Daoy (cell line): ENCODE data around the gene HS1BP3. TPM values are rescaled to one million over a fixed set of nuclear protein-coding genes. Genes with fewer than 3 reads are reported as not detected.
A peak's percentile ranks its signal among the peaks of the same experiment; 100 is the strongest.

Experiments
- DNase-seq: peaks from one replicate; pipeline ENCODE4 v3.0.0-alpha.2; 2015; ENCODE audit warnings: low read depth
- total RNA-seq: library from RNA; depleted of rRNA; stranded (reverse); fragments of >200 nt; shearing (Covaris generic); gene quantifications from 2 replicates; pipeline ENCODE4 v1.2.3, GENCODE V29; 2014

HS1BP3 gene
- total RNA-seq, 1 experiment from 2014 or later = 6.9 TPM

GRCh38 chr2:20599861-20600461 is 50.9 kb downstream of the HS1BP3 start:
- DNase-seq = no peak

GRCh38 chr2:20599001-20599600 is 51.8 kb downstream of the HS1BP3 start:
- no peak for DNase-seq

- DNase-seq = no peak
These were observed 53.1 kb downstream of the HS1BP3 start for GRCh38 chr2:20597860-20598183.

DNA sequence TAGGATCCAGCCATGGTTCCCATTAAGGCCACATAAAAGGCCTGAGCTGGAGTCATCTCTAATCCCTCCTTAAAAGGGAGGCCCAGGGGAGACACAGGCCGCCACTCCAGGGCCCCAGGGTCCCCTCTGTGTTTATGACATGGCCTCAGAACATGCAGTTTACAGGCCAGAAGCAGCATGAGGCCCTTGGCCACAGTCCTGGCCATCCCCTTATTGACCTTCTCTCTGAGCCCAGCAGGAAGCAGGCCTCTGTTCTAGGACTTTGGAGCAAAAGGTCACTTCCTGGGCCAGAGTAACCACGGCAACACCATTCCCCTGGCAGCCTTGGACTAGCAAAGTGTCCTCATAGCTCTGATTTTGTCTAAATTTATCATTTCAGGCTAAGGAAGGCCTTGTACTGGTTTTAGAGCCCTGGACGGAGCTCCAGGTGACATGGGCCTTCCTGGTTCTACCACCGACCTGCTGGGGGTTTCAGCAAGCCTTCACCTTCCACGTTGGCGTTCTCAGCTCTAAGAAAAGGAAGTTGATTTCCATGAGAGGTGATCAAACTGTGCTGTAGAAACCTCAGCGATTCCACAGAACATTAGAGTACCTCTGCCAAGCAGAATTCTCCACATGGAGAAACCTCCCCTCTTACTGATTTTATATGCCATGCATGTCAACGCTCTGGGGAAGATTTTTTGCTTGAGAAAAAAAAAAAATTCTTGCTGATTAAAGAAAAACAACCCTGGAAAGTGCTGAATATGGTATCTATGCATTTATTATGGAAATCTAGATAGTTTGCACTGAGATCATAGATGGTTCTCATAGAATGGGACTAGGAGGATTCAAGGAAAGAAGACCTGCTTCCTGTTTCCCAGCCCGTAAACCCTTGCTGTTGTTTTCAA is 53.7 kb downstream of the HS1BP3 start:
- DNase-seq = no peak

DNA sequence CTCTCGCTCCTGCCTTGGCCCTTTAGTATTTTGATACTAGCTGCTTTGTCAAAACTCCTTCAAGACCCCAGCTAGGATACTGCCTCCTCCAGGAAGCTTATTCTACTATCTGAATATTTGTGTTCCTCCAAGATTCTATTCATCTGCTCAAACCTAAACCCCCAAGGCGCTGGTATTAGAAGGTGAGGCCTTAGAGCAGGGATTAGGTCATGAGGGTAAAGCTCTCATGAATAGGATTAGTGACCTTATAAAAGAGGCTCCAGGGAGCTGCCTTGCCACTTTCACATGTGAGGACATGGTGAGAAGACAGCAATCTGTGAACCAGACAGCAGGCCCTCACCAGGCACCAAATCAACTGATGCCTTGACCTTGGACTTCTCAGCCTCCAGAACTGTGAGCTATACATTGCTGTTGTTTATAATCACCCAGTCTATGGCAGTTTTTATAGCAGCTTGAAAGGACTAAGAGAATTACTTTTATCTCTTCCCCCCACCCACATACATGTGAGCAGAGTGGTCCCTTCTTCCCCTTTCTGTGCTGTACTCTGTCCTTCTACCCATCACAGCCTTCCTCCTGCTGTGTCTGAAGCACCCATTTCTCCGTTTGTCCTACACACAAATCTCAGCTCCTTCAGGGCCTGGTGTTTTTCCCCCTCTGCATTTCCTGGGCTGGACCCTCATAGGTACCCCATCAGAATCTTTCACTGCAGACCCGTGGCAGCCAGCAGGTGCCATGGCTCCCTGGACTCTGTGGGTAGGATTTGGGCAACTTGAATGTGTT is 54.5 kb downstream of the HS1BP3 start:
- DNase-seq = peak; percentile 6

DNA sequence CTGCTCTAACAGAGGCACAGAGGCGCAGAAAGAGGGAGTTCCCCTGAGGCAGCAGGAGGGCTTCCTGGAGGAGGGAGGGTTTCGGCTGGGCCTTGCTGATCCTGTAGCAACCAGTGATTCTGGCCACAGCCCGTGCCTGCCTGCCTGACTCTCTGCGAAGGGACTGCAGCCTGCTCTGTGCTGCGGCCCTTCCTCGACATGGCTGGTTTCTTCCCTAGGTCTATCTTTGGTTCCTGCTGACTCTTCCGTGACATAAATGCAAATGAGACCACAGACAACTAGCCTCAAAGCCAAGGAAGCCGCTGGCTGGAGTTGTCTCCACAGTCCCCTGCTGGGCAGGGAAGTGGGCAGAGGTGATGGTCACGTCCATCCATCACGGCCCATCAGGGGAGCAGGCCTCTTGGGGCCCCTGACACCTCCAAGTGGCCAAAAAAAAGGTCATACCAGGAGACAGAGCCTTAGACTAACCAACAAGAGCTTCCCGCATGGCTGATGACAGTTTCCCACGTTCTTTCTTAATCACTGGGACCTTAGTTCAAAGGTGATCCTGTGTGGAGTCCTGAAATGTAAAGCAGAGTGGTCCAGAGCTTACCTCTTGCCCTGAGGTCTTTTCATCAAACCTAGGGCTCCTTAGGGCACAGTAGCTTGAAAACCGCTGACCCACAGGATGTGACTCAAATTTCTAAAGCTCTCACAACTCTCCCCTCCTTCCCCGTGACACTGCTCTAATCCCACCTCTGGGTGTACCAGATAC is 55.3 kb downstream of the HS1BP3 start:
- DNase-seq = peak; percentile 89

DNA sequence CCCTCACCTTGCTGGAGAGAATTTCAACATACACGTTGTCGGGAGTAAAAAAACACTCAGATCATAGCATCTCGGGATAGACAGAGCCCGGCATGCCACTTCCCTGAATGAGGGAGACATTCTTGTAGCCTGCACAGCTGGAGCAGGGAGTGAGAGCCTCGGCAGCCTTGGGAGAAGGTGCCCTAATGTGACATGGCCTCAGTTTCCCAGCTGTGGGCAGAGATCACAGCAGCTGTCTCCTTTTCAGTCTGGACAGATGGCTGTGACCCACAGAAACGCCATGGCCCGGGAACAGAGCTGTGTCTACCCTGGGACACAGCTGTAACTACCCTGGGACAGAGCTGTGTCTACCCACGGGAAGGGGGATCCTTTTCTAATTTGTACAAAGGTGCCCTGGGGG is 55.9 kb downstream of the HS1BP3 start:
- no peak for DNase-seq

DNA sequence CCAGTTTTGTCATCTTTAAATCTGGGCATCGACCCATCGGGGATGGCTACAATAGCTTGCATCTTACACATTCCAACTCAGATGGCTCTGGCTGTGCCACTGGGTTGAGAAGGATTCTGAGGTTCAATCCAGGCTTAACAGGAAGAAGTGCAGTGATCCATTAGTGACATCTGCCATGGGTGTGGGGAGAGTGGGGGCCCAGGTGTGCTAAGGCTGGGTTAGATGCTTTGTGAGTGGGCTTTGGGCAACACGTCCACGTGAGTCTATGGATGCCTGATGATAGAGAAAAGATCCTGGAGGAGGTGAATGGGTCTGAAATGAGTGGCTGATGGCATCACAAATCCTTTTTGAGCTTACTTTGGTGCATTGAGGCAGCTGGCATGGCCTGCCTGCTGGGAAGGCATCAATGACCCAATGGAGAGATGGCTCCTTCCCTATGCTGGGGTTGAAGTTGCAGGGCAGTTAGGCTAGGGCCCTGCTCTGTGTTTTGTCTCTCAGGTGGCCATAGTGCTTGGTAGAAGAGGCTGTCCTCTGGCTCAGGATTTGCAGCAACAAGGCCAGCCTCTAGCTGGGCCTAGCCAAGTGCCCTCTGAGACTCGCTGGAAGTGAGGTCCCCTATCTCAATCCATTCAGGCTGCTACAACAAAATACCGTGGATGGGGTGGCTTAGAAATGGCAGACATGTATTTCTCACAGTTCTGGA is 56.7 kb downstream of the HS1BP3 start:
- DNase-seq = no peak

GRCh38 chr2:20593072-20594034 is 57.5 kb downstream of the HS1BP3 start:
- peak; percentile 95 for DNase-seq

DNA sequence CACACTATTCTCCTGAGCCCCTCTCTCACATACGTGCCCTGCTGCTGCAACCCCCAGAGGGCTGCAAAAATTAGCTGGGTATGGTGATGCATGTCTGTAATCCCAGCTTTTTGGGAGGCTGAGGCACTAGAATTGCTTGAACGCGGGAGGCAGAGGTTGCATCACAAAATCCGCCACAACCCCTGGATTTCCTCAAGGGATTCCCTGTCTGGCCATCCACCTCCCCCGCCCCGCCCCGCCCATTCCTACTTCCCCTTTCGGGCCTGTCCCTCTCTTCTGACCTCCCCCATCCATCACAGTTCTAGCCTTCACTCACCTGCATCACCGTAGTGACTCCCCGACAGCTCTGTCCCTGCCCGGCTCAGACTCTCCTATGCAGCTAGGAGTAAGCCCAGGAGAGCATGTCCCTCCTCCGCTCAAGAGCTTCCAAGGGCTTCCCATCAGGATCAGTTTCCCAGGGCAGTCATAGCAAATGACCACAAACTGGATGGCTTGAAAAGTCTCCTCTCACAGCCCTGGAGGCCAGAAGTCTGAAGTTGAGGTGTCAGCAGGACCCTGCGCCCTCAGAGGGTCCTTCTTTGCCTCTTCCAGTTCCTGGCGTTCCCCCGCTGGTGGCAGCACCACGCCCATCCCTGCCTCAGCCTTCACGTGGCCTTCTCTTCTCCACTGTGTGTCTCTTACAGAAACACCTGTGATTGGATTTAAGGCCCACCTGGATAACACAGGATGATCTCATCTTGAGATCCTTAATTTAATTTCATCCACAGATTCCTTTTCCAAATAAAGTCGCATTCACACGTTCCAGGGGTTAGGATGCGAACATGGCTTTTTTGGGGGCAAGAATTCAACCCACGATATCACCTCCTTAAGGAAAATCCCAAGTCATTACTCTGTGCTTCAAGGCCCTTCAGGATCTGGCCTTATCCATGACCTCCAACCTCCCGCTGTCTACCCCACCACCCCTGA is 58.5 kb downstream of the HS1BP3 start:
- no peak for DNase-seq

DNA sequence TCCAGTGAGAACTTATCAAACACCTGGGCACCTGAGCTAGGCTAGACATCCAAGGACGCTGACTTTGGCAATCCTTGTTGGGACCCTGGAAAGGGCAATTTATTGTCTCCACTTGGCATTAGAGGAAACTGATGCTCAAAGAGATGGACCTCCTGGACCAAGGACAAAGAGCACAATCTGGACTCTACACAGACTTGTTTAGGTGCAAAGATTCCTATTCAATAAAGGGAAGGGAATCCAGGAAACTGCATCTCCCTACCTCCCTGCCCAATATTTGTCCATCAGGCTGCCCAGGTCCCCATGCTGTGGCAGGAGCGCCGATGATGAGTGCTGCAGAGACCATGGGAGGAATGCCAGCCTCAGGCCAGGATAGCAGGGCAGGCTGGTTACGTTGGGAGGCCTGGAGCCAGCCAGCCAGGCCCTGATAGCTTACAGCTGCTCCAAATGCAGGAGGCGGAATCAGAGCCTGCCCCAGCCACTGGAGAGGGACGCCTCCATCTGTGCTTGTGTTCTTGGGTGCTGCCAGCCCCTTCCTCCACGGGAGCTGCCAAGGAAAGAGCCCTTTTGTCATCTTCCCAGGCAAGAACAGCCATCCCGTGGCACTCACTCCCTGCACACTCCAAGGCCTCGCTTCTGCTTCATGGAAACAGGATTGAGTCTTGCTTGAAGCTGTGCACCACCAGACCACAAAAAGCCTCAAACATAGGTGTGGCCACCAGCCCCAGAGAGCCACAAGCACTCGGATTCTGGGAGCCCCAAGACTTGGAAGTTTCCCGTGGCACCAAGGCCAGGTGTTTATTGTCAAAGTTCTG is 60.0 kb downstream of the HS1BP3 start:
- DNase-seq = no peak

DNA sequence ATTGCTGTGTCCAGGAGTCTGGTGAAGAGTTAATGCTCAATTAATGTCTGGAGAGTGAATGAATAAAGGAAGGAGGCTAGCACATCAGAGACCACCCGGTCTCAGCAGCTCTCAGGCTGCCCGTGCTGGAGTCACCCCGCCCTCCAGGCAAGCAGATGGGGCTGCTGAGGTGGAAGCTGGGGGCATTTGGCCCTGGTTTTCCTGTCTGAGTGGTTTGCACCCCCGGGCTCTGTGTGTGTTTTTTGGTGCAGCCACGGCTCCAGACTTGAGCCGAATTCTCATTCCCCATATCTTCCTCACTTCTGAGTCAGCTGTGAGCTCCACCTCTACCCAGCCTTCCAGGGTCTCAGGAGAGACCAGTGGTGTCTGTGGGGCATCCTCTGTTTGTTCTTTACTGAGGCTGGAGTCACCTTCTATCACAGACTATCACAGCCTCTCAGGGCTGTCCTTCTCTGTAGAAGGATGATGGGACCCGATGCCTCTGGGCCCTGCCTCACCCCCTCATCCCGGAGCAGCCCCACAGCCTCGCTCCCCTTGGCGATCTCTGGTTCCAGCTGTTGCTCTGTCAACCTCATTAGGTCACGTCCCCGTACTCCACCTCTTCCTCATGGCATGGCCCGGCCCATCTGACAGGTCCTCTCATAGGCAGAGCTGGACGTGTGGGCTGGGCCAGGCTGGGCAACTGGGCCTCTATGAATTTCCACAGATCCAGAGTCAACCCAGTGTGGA is 60.8 kb downstream of the HS1BP3 start:
- DNase-seq = peak; percentile 75

DNA sequence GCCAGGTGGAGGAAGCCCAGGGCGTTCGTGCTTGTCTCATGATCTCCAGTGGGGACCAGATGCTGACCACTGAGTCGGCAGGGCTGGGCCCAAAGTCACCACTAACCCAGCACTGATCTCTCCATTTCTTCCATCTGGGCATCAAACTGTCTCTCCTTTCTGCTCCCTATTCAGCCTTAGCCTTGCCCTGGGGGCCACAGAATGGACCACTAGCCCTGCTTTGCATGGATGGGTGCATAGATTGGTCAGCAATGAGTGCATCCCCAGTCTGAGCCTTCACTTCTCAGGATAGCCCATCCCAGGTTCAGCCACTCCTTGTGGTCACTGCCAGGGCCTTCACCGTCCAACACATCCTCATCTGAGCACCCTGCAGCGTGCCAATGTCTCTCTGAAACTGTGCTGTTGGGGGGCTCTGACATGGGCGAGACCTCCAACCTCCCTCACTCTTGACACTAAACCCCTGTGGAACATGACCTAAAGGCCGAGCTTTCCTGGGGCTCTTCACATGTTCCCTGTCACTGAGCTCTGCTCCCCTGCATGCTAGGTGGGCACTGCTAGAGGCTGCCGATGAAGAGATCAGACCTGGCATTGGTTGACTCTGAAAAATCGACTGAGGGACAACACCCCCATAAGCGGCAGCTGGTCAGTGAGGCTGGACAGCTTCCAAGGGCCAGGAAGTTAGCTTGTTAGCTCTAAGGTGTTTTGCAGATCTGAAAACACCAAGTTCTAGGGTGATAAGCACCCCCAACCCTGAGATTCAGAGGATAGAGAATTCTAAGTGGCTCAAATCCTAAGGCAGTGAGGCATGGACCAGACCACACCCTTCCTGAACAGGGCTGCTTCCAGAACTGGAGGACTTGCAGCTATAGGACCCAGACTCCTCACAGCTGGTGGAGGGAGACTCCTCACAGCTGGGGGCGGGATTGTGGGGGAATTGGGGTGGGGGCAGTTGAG is 61.7 kb downstream of the HS1BP3 start:
- DNase-seq = no peak

DNA sequence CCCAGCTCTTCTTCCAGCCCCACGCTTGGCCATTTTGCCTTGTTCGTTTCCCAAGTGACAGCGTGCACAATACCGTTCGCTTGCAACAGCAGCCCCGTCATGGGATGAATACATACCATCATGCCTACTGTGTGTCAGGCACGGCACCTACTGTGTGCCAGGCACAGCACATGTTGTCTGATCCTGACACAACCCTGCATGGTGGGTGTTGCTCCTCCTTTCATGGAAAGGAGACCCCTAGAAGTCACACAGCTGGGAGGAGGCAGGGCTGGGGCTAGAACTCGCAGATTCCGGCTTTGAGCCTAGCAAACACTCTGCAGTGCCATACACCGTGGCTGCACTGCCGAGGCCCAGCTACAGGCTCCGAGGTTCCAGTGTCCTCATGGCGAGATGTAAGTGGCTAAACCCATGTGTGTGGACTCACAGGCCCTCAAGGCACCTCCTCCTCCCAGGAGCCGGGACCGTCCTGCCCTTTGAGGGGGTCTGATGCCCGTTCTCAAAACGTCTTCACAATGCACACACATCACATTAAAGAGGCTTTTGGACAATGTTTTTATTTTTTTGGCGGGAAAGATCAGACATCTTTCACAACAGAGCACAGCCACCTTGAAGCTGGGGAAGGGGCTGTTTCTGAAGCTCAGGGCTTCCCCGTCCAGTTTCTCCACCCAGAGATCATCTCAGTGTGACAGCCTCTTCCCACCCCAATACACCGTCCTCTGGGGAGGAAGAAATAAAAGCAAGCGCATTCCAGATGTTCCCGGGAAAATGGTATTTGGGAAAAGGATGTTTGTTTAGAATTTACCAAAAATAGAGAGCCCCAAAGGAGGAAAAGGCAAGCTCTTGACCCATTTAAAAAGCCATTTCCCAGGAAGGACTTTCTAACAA is 64.9 kb downstream of the HS1BP3 start:
- no peak for DNase-seq

- no peak for DNase-seq
These were observed 65.6 kb downstream of the HS1BP3 start for GRCh38 chr2:20585359-20585709.
